Measurements from ENCODE around the gene MMP23B.

The MMP23B gene

GRCh38 chr1:1626207-1627141 is 5.5 kb upstream of the MMP23B start:
- no peak overlapping the region for H3K4me3 ChIP-seq (ENCODE audit: low read length)
- no peak for DNase-seq (ENCODE audit: low read depth)
- no peak for TF ChIP-seq CTCF (conservative IDR thresholded peaks at IDR 0.05; ENCODE audit: low read depth, low read length)

GRCh38 chr1:1627261-1627828 is 4.6 kb upstream of the MMP23B start:
- no peak for DNase-seq (ENCODE audit: low read depth)
- H3K4me3 ChIP-seq (ENCODE audit: low read length), result no peak overlapping the region
- no peak for TF ChIP-seq CTCF (conservative IDR thresholded peaks at IDR 0.05; ENCODE audit: low read depth, low read length)

GRCh38 chr1:1627829-1628753 is 3.9 kb upstream of the MMP23B start:
- H3K4me3 ChIP-seq (ENCODE audit: low read length), result no peak overlapping the region
- DNase-seq (ENCODE audit: low read depth), result no peak
- no peak for TF ChIP-seq CTCF (conservative IDR thresholded peaks at IDR 0.05; ENCODE audit: low read depth, low read length)

DNA sequence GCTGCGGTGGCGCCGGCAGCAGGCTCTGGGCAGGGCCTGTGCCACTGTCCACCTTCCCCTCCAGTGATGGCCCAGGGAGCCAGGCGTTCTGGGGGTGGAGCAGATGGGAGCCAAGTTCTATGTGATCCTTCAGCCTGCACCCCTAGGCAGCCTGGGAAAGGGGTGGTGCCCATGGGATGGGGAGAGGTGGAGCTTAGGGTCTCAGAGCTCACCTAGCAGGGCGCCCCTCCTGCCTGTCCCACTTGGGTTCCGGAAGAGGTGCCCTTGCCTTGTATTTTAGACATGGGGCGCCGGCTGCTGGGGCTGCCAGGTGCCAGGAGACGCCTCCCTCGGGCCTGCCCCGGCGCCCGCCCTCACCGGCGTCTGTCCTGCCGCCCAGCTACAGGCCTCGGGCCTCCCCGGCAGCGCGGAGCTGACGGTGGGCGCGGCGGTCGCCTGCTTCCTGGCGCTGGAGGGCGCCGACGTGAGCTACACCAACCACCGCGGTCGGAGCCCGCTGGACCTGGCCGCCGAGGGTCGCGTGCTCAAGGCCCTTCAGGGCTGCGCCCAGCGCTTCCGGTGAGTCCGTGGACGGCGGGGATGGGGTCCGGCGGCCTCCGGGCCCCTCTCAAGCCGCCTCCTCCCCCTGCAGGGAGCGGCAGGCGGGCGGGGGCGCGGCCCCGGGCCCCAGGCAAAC is 3.1 kb upstream of the MMP23B start:
- no peak overlapping the region for H3K4me3 ChIP-seq (ENCODE audit: low read length)
- DNase-seq (ENCODE audit: low read depth), result no peak
- TF ChIP-seq CTCF (conservative IDR thresholded peaks at IDR 0.05; ENCODE audit: low read depth, low read length), result no peak

DNA sequence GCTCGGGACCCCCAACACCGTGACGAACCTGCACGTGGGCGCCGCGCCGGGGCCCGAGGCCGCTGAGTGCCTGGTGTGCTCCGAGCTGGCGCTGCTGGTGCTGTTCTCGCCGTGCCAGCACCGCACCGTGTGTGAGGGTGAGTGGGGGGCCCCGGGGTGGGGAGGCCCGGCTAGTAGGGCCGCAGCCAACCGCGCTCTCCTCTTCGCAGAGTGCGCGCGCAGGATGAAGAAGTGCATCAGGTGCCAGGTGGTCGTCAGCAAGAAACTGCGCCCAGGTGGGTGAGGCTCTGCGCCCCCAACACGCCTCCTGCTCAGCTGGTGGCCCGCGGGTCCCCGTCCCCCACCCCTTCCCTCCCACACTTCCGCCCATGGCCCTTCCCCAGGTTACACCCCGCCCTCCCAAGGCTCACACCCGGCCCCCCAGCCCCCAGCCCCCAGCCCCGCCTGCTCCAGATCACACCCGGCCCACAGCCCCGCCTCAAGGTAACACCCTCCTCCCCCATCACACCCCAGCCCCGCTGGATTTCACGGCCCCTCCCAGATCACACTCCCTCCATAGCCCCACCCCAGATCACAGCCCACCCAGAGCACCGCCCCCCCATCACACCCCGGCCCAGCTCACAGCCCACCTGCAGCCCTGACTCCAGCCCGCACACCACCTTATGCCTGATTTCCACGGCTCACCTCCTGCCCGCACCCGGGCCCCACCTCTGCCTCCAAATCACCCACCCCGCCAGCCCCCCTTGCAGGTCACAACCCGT is 2.4 kb upstream of the MMP23B start:
- H3K4me3 ChIP-seq (ENCODE audit: low read length), result no peak overlapping the region
- DNase-seq (ENCODE audit: low read depth), result no peak
- TF ChIP-seq CTCF (conservative IDR thresholded peaks at IDR 0.05; ENCODE audit: low read depth, low read length), result no peak

Data from retinal pigment epithelial cell (primary cell).